22Rv1 (cell line): ENCODE data around the gene NIPBL.

Experiments
- CTCF ChIP-seq: fragments of 450-650 bp; IDR thresholded peaks from 2 replicates; pipeline ENCODE4 v1.5.1; 2017; ENCODE audit warnings: mild to moderate bottlenecking
- ZFX ChIP-seq: fragments of 450-650 bp; IDR thresholded peaks from 2 replicates; pipeline ENCODE4 v1.6.1; 2017; ENCODE audit warnings: antibody characterized with exemption, borderline replicate concordance

DNA sequence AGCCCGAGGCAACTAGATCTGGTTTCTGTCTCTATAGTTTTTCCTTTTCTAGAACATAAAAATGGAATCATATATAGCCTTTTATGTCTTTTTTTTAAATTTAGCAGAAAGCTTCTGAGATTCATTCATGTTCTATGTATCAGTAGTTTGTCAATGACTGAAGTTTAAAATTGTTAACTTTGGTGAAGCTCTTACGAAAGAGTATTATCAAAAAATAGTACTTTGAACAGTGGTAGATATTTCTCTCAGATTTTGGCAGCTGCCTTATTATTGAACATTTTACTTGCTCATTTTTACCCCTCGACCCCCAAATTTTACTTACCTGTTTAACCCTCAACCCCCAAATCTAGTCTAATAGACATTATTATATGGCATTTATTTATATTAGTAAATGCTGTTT lies 10.2 kb downstream of the NIPBL start:
- TF ChIP-seq CTCF, result no peak
- no peak for TF ChIP-seq ZFX
